Iris pigment epithelial cell (primary cell): ENCODE data around the gene SPATC1L.
A peak's percentile ranks its signal among the peaks of the same experiment; 100 is the strongest.
"Not testable (repeated sequence)": the region's sequence is repeated elsewhere in the genome, so short reads cannot be mapped to it uniquely, and the experiment has no call there.

Experiments used
- DNase-seq: peaks from one replicate; pipeline ENCODE4 v3.0.0-alpha.2; 2011; ENCODE audit warnings: low read depth

The SPATC1L gene

GRCh38 chr21:46200877-46201803 is 16.9 kb upstream of the SPATC1L start:
- not testable (repeated sequence) for DNase-seq

GRCh38 chr21:46199436-46200373 is 15.4 kb upstream of the SPATC1L start:
- peak; percentile 12 for DNase-seq

DNA sequence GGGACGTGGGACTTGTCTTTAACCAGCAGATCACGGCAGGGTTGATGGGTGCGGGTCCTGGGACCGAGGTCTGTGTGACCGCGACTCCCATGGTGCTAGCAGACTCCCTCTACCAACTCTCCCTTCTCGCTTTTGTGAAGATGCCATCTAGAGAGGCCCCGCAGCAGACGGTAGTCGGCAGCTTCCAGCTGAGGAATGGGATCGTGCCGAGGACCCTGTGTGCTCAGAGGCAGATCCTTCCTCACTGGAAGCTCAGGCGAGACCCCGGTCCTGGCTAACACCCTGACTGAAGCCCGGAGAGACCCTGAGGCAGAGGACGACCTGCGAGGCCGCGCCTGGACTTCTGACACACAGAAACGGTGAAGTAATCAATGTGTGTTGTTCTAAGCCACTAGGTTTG is 12.5 kb upstream of the SPATC1L start:
- DNase-seq: no peak

DNA sequence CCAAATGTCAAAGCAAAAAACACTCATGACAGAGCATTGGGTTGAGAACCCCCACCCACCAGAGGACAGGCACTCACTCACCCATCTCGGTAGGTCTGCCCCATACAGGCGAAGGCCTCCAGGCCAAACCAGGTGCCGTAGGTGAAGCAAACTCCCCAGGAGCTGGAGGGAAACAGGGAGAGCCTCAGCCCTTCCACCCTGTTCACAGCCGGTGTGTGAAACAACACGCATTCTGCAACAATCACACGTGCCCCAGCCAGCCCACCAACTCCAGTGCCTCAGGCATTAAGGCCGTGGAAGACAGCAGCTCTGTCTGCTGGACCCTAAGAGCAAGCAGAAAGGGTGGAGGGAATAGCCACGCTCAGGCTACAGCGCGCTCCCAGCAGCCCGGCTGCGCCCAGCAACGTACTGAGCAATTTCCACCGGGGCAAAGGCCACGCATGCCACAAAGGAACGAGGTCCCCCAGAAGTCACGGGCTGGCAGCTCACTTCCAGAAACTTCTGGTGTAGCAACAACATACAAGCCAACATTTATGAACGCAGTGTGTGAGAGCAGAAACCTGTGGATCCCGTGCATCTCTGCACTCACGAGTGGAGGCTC is 11.4 kb upstream of the SPATC1L start:
- no peak for DNase-seq

DNA sequence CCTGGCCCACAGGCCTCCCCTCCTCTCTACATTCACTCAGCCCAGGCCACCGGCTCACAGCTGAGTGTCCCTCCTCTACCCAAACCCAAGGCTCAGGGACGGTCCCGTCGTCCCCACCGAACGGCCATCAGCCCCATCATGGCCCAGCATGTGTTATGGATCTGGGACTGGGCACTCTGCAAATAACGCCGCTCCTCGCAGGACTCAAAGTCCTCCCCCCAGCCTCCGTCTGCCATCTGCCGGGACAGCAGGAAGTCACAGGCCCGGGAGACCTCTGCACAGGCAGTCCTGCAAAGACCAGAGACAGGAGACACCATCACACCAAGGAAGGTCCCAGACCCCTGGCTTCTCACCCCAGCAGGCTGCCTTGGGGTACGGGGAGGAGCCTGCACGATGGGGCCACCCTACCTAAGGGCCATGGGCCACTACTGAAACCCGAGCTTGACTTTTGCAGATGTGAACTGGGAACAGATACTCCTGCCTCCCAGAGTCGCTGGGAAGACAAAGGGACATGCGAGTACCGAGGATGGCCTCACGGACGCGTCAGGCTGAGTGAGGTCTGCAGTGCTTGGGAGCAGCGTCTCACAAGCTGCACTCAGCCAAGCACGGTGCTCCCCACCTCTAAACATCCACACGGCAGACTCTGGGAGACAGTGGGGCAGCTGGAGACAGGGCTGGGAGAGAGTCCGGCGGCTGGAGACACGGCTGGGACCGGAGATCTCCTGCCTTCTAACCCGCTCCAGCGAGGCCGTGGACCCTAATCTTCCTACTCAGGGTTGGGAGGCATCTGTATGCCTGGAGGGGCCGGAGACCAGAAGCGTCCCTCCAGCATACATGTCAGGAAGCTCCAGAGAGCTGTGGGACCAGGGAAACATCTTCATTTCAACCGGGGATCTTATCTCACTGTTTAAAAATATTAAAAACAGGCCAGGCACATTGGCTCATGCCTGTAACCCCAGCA is 10.4 kb upstream of the SPATC1L start:
- DNase-seq: no peak

GRCh38 chr21:46193829-46194373 is 9.6 kb upstream of the SPATC1L start:
- DNase-seq: no peak

GRCh38 chr21:46191686-46192575 is 7.7 kb upstream of the SPATC1L start:
- DNase-seq: no peak

- DNase-seq: peak; percentile 91
These were observed 7.0 kb upstream of the SPATC1L start for GRCh38 chr21:46191257-46191685.

DNA sequence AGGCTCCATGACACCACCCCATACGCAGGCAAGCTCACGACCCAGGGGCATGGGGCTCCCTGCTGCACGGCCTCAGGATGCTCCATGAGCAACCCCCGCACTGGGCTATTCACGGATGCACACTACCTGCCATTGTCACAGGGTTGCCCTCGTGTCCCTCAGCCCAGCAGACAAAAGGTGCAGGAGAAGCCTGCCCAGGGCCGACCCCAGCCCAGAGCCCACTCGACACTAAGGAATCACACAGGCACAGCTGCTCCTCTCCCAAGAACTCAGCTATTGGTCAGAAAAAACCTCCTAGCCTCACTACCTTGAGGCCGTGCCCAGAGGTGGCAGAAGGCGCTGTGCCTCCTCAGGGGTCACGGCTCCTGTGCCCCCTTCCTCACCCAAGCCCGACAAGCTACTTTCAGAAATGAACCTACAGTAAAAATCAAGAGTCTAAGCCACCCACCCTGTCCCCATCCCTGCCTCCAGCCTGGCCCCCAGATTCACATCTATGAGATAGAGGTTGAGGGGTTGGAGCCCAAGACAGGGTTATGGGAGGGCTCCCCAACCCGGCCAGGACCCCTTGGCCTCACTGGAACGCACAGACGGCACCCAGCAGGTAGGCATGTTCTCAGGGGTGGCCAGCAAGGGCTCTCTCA is 6.4 kb upstream of the SPATC1L start:
- DNase-seq: no peak

DNA sequence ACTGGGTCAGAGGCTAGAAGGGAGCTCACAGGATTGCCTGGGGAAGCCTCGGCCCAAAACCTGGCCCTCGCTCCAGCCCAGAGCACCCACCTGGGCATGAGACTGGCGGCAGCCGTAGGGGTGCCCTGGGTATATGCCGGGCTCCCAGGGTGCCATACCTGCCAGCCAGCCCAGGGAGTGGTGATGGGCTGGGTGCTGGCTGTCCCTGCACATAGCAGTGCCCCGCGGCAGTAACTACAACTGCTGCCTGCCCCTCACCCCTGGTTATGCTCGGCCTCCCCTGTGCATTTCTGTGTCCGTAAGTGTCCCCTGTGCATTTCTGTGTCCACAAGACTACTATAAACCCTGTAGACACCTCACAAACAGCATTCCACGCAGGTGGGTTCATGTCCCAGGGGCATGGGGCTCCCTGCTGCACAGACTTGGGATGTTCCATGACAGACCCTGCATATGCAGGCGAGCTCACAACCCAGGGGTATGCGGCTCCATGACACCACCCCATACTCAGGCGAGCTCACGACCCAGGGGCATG is 5.8 kb upstream of the SPATC1L start:
- DNase-seq: no peak

DNA sequence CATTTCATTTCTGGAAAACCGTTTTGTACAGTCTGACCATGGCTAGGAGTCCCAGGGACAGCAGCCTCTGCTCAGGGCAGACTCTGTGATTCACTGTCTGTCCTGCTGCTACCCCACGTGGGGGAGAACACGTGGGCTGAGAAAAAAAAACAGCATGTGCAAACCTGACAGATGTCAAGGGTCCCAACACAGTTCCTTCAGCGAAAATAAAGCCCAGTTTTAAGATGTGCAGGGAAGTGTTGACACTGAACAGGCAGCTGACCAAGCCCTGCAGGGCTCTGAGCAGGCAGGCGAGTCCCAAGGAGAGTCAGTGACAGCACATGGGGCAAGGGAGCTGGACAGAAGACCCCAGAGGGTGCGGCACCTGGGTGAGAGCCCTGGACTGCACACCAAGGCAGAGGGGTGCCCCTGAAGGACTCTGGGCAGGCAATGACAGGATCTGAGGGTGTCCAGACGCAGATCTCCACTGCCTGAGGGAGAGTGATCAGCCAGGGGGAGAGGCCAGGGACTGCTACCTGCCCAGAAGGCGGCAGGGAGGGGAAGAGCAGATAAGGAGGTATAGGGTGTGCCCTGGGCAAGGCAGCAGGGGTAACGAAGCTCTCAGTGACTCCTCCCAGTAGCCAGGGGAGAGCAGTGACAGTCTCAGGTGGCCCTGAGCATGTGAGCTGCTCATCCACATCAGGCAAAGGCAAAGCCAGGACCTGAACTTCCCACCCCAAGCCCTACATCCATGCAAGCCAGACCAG is 5.1 kb upstream of the SPATC1L start:
- peak; percentile 79 for DNase-seq

DNA sequence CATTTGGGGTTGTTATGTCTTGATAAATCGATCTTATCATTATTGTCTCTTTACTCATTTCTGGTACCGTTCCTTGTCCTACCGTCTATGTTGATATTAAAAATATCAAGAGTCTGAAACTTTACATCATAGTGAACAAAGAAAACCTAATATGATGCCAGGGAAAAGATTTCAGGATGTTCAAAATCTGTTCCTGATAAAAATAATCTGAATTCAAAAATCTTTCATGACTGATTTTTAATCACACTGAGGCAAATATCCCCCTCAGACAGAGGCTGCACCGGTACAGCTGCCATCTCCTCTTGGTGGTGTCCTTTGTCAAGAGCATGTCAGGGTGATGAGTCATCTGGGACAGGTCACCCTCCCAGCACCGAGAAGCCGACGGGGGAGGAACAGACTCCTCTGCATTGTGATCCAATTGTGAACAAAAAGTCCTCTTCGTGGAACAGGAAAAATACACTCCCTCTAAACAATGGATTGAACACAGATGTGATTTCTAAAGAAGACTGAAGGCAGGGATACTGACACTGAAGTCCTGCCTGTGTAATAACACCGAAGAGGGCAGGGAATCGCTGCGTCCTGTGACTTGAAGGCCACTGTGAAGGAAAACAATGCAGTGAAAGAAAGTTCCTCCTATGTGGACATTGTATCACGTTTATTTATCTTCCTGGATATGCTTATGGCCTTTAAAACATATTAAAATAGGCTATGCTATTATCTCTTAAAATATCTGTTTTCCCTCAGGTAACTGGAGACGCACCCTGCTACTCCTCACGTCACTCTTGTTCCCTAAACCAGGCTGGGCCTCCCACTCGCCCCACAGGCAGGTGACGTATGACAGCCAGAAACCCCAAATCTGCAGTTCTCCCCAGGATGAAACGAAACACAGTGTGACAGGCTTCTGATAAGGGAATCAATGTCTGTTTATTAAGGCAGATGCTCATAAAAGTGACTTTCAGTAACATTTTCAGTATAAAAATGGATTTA is 4.3 kb upstream of the SPATC1L start:
- DNase-seq: peak; percentile 46

GRCh38 chr21:46187814-46188213 is 3.6 kb upstream of the SPATC1L start:
- DNase-seq: no peak

DNA sequence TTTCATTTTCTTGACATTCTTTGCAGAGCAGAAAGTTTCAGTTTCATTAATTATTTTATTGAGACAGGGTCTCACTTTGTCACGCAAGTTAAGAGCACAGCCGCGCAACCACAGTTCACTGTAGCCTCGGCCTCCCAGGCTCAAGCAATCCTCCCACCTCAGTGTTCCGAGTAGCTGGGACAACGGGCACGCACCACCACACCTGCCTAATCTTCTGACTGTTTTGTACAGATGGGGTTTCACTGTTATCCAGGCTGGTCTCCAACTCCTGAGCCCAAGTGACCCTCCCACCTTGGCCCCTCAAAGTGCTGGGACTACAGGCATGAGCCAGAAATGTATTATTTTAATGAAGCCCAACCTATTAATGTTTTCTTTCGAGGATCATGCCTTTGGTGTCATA is 3.0 kb upstream of the SPATC1L start:
- DNase-seq: no peak

DNA sequence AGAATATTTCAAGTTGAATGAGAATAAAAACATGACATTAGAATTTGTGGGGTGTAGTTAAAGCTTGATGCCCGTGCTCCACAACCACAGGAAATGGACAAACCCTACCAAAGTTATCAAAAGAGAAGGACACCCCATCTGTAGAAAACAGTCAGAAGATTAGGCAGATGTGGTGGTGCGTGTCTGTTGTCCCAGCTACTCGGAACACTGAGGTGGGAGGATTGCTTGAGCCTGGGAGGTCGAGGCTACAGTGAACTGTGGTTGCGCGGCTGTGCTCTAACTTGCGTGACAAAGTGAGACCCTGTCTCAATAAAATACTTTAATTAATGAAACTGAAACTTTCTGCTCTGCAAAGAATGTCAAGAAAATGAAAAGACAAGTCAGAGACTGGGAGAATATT is 1.5 kb upstream of the SPATC1L start:
- no peak for DNase-seq

DNA sequence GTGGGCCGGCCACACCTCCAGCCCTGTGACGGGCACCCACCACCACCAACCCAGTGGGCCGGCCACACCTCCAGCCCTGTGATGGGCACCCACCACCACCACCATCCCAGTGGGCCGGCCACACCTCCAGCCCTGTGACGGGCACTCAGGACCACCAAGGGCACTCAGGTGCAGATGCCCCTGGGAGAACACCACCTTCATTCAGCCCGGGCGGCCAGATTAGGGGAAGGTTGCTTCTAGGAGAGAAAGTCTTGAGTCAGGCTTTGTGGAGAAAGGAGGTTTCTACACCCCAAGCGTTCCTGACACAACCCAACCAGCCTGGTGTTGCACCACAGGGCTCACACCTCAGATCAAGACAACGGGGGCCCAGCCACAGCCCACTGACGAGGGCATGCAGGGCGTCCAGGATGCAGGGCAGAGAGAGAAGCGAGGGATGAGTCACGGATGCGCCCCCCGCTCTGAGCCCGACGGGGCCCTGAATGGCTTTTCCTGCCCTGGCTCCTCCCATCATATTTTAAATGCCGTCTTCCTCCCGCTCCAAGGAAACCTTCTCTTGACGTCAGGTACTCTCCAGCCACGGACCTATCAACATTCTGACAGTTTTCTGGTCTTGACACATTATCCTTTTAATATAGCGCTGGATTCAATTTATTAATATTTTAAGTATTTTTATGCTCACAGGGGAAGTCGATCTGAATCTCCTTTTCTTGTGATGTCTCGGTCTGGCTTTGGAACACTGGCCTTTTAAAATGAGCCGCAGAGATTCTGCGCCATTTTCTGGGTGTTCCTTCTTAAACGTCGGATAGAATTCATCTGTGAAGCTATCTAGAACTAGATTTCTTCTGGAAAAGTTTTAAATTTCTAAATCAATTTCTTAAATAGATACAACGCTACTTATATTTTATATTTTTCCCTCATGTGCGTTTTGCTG is 631 bp upstream of the SPATC1L start:
- peak; percentile 92 for DNase-seq
